ENCODE results near the gene TRIM41. TPM values are rescaled to one million over a fixed set of nuclear protein-coding genes. Genes with fewer than 3 reads are reported as not detected.
A peak's percentile ranks its signal among the peaks of the same experiment; 100 is the strongest.

TRIM41 gene
- total and polyA plus RNA-seq, 2 of the 13 experiments (the other 11 are each of a cell fraction or from before 2014, with no cell fraction given): 10.2 to 16.7 TPM

- TF ChIP-seq ZNF773 (CRISPR knock-in tag; IDR thresholded peaks at IDR 0.05; ENCODE audit: borderline replicate concordance) (0 out of 2 replicates have a peak, but pooled peaks have one; percentile 52), HMG20A (CRISPR knock-in tag; IDR thresholded peaks at IDR 0.05; ENCODE audit: borderline replicate concordance) (no peak), ZNF546 (CRISPR knock-in tag; conservative IDR thresholded peaks at IDR 0.05) (peak; percentile 76; the same call in 1 of the 2 replicates), HMGA1 (CRISPR knock-in tag; conservative IDR thresholded peaks at IDR 0.05) (no peak), PTBP1 (IDR thresholded peaks at IDR 0.05; ENCODE audit: low read depth, low read length, poor library complexity, severe bottlenecking) (peak; percentile 21), ZNF225 (CRISPR knock-in tag; IDR thresholded peaks at IDR 0.05) (no peak), YEATS2 (CRISPR knock-in tag; IDR thresholded peaks at IDR 0.05; ENCODE audit: borderline replicate concordance) (no peak), ESRRA (CRISPR knock-in tag; IDR thresholded peaks at IDR 0.05; ENCODE audit: low read depth) (peak; percentile 70; the same call in 1 of the 2 replicates), ZNF792 (CRISPR knock-in tag; IDR thresholded peaks at IDR 0.05) (peak; percentile 75; the same call in 1 of the 2 replicates), ZC3H4 (CRISPR knock-in tag; IDR thresholded peaks at IDR 0.05; ENCODE audit: borderline replicate concordance) (no peak), ZNF883 (CRISPR knock-in tag; IDR thresholded peaks at IDR 0.05; ENCODE audit: not compliant biosample characterization) (peak; percentile 80), HOMEZ (CRISPR knock-in tag; IDR thresholded peaks at IDR 0.05; ENCODE audit: low read depth) (no peak), ZNF619 (CRISPR knock-in tag; IDR thresholded peaks at IDR 0.05) (peak; percentile 15; the same call in 1 of the 2 replicates), ZFP91 (CRISPR knock-in tag; IDR thresholded peaks at IDR 0.05; ENCODE audit: borderline replicate concordance) (peak; percentile 85), NCOA1 (CRISPR knock-in tag; IDR thresholded peaks at IDR 0.05) (no peak), RFX3 (CRISPR knock-in tag; IDR thresholded peaks at IDR 0.05) (no peak), FLYWCH1 (CRISPR knock-in tag; IDR thresholded peaks at IDR 0.05) (peak; percentile 84; the same call in 1 of the 2 replicates), SMAD1 (CRISPR knock-in tag; IDR thresholded peaks at IDR 0.05; ENCODE audit: borderline replicate concordance, low read depth) (no peak)
- TF ChIP-seq, protein P1, sequence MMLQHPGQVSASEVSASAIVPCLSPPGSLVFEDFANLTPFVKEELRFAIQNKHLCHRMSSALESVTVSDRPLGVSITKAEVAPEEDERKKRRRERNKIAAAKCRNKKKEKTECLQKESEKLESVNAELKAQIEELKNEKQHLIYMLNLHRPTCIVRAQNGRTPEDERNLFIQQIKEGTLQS (CRISPR knock-in tag; IDR thresholded peaks at IDR 0.05): peak; percentile 45; the same call in 1 of the 2 replicates
- TF ChIP-seq, protein P2, sequence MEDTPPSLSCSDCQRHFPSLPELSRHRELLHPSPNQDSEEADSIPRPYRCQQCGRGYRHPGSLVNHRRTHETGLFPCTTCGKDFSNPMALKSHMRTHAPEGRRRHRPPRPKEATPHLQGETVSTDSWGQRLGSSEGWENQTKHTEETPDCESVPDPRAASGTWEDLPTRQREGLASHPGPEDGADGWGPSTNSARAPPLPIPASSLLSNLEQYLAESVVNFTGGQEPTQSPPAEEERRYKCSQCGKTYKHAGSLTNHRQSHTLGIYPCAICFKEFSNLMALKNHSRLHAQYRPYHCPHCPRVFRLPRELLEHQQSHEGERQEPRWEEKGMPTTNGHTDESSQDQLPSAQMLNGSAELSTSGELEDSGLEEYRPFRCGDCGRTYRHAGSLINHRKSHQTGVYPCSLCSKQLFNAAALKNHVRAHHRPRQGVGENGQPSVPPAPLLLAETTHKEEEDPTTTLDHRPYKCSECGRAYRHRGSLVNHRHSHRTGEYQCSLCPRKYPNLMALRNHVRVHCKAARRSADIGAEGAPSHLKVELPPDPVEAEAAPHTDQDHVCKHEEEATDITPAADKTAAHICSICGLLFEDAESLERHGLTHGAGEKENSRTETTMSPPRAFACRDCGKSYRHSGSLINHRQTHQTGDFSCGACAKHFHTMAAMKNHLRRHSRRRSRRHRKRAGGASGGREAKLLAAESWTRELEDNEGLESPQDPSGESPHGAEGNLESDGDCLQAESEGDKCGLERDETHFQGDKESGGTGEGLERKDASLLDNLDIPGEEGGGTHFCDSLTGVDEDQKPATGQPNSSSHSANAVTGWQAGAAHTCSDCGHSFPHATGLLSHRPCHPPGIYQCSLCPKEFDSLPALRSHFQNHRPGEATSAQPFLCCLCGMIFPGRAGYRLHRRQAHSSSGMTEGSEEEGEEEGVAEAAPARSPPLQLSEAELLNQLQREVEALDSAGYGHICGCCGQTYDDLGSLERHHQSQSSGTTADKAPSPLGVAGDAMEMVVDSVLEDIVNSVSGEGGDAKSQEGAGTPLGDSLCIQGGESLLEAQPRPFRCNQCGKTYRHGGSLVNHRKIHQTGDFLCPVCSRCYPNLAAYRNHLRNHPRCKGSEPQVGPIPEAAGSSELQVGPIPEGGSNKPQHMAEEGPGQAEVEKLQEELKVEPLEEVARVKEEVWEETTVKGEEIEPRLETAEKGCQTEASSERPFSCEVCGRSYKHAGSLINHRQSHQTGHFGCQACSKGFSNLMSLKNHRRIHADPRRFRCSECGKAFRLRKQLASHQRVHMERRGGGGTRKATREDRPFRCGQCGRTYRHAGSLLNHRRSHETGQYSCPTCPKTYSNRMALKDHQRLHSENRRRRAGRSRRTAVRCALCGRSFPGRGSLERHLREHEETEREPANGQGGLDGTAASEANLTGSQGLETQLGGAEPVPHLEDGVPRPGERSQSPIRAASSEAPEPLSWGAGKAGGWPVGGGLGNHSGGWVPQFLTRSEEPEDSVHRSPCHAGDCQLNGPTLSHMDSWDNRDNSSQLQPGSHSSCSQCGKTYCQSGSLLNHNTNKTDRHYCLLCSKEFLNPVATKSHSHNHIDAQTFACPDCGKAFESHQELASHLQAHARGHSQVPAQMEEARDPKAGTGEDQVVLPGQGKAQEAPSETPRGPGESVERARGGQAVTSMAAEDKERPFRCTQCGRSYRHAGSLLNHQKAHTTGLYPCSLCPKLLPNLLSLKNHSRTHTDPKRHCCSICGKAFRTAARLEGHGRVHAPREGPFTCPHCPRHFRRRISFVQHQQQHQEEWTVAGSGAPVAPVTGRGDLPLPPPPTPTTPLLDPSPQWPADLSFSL (CRISPR knock-in tag; IDR thresholded peaks at IDR 0.05): peak; percentile 61; the same call in 1 of the 2 replicates
These were observed 31.4 kb upstream of the TRIM41 start (continued) for GRCh38 chr5:181191526-181192336.
